A673 (cell line): ENCODE data around the gene RABGAP1L. TPM values are rescaled to one million over a fixed set of nuclear protein-coding genes. Genes with fewer than 3 reads are reported as not detected.

ENCODE experiments used
- BruUV-seq: library from RNA; stranded (reverse); fragments of 400-500 nt; replicated peaks from 2 replicates; lab custom pipeline; 2021; lab: Mats Ljungman, UMichigan
- CTCF ChIA-PET: fragments of 300-600 bp; sonication (Branson Sonifier 250); formaldehyde crosslinking; loops from one replicate; lab custom pipeline; 2022; ENCODE audit warnings: antibody characterized with exemption; lab: Charles Lee
- POLR2A ChIA-PET: fragments of 300-600 bp; sonication (Branson Sonifier 250); formaldehyde crosslinking; loops from one replicate; lab custom pipeline; 2022; ENCODE audit warnings: antibody characterized with exemption; ENCODE audit not compliant: low non-redundant PET; lab: Charles Lee
- DNase-seq: peaks from one replicate; pipeline ENCODE4 v3.0.0-alpha.2; 2015; ENCODE audit warnings: low spot score
- H3K27ac ChIP-seq: fragments of 200-600 bp; sonication (generic); 2 replicates; pipeline ENCODE4 v1.5.1; 2016; ENCODE audit warnings: mixed run types, low read depth, mild to moderate bottlenecking, mixed read lengths, antibody characterized with exemption, low read length; ENCODE audit not compliant: poor library complexity, severe bottlenecking
- H3K27me3 ChIP-seq: fragments of 200-600 bp; sonication (generic); replicated peaks from 2 replicates; pipeline ENCODE4 v1.6.1; 2017; ENCODE audit warnings: mixed run types, low read depth, mild to moderate bottlenecking, mixed read lengths, antibody characterized with exemption, low read length; ENCODE audit not compliant: insufficient read depth, poor library complexity
- H3K36me3 ChIP-seq: fragments of 200-600 bp; sonication (generic); 2 replicates; pipeline ENCODE4 v1.6.1; 2016; ENCODE audit warnings: mixed run types, mild to moderate bottlenecking, mixed read lengths, antibody characterized with exemption, low read length; ENCODE audit not compliant: insufficient read depth, poor library complexity, severe bottlenecking
- H3K4me1 ChIP-seq: fragments of 200-600 bp; sonication (generic); 2 replicates; pipeline ENCODE4 v1.6.1; 2017; ENCODE audit warnings: mixed run types, mild to moderate bottlenecking, mixed read lengths, antibody characterized with exemption, low read length; ENCODE audit not compliant: insufficient read depth, poor library complexity, severe bottlenecking
- H3K4me3 ChIP-seq: fragments of 200-600 bp; sonication (generic); 2 replicates; pipeline ENCODE4 v1.5.1; 2016; ENCODE audit warnings: low read depth, mixed run types, mild to moderate bottlenecking, mixed read lengths, low read length; ENCODE audit not compliant: poor library complexity, severe bottlenecking
- H3K9me3 ChIP-seq: fragments of 200-600 bp; sonication (generic); 2 replicates; pipeline ENCODE4 v1.6.1; 2016; ENCODE audit warnings: mixed run types, low read depth, mild to moderate bottlenecking, mixed read lengths, antibody characterized with exemption, low read length; ENCODE audit not compliant: poor library complexity, severe bottlenecking
- CTCF ChIP-seq: fragments of 300-800, 200-600 bp; sonication (generic); conservative IDR thresholded peaks from 2 replicates; pipeline ENCODE4 v1.5.1; 2017; ENCODE audit warnings: low read depth, mild to moderate bottlenecking, antibody characterized with exemption, low read length, moderate library complexity, mixed read lengths
- EZH2 ChIP-seq: fragments of 200-600 bp; sonication (generic); IDR thresholded peaks from 2 replicates; pipeline ENCODE4 v1.6.1; 2017; ENCODE audit warnings: borderline replicate concordance, low read depth, mild to moderate bottlenecking, mixed read lengths, antibody characterized with exemption, low read length; ENCODE audit not compliant: poor library complexity, severe bottlenecking
- intact Hi-C: fragments of 100-400 bp; cut with micrococcal nuclease; formaldehyde crosslinking; loops from one replicate; pipeline ENCODE4 v1.10.0; 2022; ENCODE audit not compliant: unreplicated experiment
- total RNA-seq: library from RNA; stranded (reverse); gene quantifications from 2 replicates; pipeline ENCODE4 v1.2.3, GENCODE V29; 2021

Gene RABGAP1L
- total RNA-seq, 1 experiment from 2014 or later = 19.3 TPM

GRCh38 chr1:174131032-174131638 is 28.2 kb upstream of the RABGAP1L start:
- no peak overlapping the region for H3K4me3 ChIP-seq
- BruUV-seq = no TSS peak
- DNase-seq = no peak
- H3K27ac ChIP-seq = no peak overlapping the region
- POLR2A ChIA-PET = no interaction called here
- H3K36me3 ChIP-seq = no peaks in the 10 kb centered on the region
- no peaks in the 10 kb centered on the region for H3K27me3 ChIP-seq
- intact Hi-C loops = no loop called here
- H3K4me1 ChIP-seq = no peaks in the 10 kb centered on the region
- no peaks in the 10 kb centered on the region for H3K9me3 ChIP-seq
- CTCF ChIA-PET = no interaction called here
- TF ChIP-seq EZH2 = no peak
- TF ChIP-seq CTCF = no peak

- Histone ChIP-seq H3K4me1 (no peaks in the 10 kb centered on the region), H3K9me3 (no peaks in the 10 kb centered on the region), H3K4me3 (no peak overlapping the region), H3K27ac (no peak overlapping the region), H3K36me3 (no peaks in the 10 kb centered on the region), H3K27me3 (no peaks in the 10 kb centered on the region)
- DNase-seq = no peak
- intact Hi-C loops = no loop called here
- BruUV-seq = no TSS peak
- no peak for TF ChIP-seq EZH2
- TF ChIP-seq CTCF = no peak
- CTCF ChIA-PET = no interaction called here
- POLR2A ChIA-PET = no interaction called here
Observed at GRCh38 chr1:174134003-174134659, 25.2 kb upstream of the RABGAP1L start.

GRCh38 chr1:174135211-174135610 is 24.1 kb upstream of the RABGAP1L start:
- intact Hi-C loops = no loop called here
- Histone ChIP-seq H3K27me3 (no peaks in the 10 kb centered on the region), H3K9me3 (no peaks in the 10 kb centered on the region), H3K4me3 (no peak overlapping the region), H3K27ac (no peak overlapping the region), H3K4me1 (no peaks in the 10 kb centered on the region), H3K36me3 (no peaks in the 10 kb centered on the region)
- TF ChIP-seq EZH2 (no peak), CTCF (no peak)
- ChIA-PET POLR2A (no interaction called here), CTCF (no interaction called here)
- no TSS peak for BruUV-seq
- DNase-seq = no peak
